Liver (tissue), 3 donors: ENCODE measurements around the gene CSRP1.

ENCODE experiments used
- GABPA ChIP-seq, 2 donors: IDR thresholded peaks in 1 of 2; conservative IDR thresholded peaks in 1 of 2; 2 replicates each; pipeline ENCODE4 v1.6.1; 2016; ENCODE audit warnings: antibody characterized with exemption in 2 of 2, mild to moderate bottlenecking in 1 of 2, moderate library complexity in 1 of 2
- SP1 ChIP-seq: IDR thresholded peaks from 2 replicates; pipeline ENCODE4 v1.6.1; 2018; ENCODE audit warnings: antibody characterized with exemption, mild to moderate bottlenecking
- TF ChIP-seq, protein P1 (sequence below): fragments of 150-350 bp; IDR thresholded peaks from 2 replicates; pipeline ENCODE4 v1.5.1; 2017; ENCODE audit warnings: improper control_type of control experiment, low read depth, low read length; ENCODE audit not compliant: missing input control
- donor health status: healthy.
- donor health status: healthy.

DNA sequence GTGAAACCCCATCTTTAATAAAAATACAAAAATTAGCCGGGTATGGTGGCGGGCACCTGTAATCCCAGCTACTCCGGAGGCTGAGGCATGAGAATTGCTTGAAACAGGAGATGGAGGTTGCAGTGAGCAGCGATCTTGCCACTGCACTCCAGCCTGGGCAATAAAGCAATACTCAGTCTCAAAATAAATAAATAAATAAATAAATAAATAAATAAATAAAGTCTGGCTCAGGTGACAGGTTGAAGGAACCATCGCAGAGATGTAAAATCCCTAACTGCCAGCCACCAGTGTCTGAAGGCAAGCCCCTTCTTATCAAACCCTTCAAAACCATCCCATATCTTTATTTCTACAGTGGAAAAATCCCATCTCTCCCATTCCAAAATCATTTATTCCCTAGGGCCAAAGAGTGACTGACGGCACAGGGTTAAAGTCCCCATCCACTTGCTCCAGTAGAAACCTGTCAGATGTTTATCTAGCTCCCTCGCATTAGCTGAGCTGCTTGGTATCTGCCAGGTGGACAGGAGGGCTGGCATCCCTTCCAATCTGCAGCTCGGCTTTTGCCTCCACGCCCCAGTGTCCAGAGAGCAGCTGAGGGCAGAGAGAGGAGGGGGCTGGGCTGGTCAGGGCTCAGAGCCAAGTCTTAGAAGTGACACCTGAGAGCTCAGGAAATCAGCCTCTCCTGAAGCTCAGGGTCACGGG lies 5.0 kb downstream of the CSRP1 start:
- TF ChIP-seq GABPA (IDR thresholded peaks at IDR 0.05 in 1 of 2, conservative IDR thresholded peaks at IDR 0.05 in 1 of 2) = no peak
- TF ChIP-seq, protein P1, sequence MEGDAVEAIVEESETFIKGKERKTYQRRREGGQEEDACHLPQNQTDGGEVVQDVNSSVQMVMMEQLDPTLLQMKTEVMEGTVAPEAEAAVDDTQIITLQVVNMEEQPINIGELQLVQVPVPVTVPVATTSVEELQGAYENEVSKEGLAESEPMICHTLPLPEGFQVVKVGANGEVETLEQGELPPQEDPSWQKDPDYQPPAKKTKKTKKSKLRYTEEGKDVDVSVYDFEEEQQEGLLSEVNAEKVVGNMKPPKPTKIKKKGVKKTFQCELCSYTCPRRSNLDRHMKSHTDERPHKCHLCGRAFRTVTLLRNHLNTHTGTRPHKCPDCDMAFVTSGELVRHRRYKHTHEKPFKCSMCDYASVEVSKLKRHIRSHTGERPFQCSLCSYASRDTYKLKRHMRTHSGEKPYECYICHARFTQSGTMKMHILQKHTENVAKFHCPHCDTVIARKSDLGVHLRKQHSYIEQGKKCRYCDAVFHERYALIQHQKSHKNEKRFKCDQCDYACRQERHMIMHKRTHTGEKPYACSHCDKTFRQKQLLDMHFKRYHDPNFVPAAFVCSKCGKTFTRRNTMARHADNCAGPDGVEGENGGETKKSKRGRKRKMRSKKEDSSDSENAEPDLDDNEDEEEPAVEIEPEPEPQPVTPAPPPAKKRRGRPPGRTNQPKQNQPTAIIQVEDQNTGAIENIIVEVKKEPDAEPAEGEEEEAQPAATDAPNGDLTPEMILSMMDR = no peak
- TF ChIP-seq SP1 = peak; percentile 88
